B cell (primary cell): ENCODE results near the gene MPIG6B. TPM values are rescaled to one million over a fixed set of nuclear protein-coding genes. Genes with fewer than 3 reads are reported as not detected.

Experiments used
- ATAC-seq: fragments of 200-7000 bp; cut with Tn5 transposase; one replicate; pipeline ENCODE4 v1.10.0; 2021; ENCODE audit warnings: low read depth, mild to moderate bottlenecking, moderate number of reproducible peaks, moderate library complexity
- CTCF ChIA-PET: fragments of 350-600 bp; sonication (Branson Sonifier 250); formaldehyde crosslinking; loops from one replicate; lab custom pipeline; 2021; ENCODE audit warnings: antibody characterized with exemption, inconsistent platforms; lab: Charles Lee
- POLR2A ChIA-PET: fragments of 350-600 bp; sonication (Branson Sonifier 250); formaldehyde crosslinking; loops from one replicate; lab custom pipeline; 2021; ENCODE audit warnings: antibody characterized with exemption; lab: Charles Lee
- DNase-seq: peaks from one replicate; pipeline ENCODE4 v3.0.0; 2013
- H2AFZ ChIP-seq: 2 replicates; pipeline ENCODE4 v1.6.1; 2012; ENCODE audit warnings: mild to moderate bottlenecking, low read depth, low read length; ENCODE audit not compliant: insufficient read depth, poor library complexity, severe bottlenecking
- H3K27ac ChIP-seq, 2 donors: 1 replicate in 1 of 2; 2 replicates in 1 of 2; pipeline ENCODE4 v1.5.1; 2012 to 2013; ENCODE audit warnings: low read length in 2 of 2, mild to moderate bottlenecking in 2 of 2, moderate library complexity in 1 of 2
- H3K27me3 ChIP-seq, 4 experiments: fragments of 200-600 bp in 1 of 4; sonication (generic) in 1 of 4; replicated peaks in 1 of 4; 1 replicate in 2 of 4; 2 replicates in 2 of 4; pipeline versions ENCODE4 v1.6.1 to v1.7.0; 2013 to 2016; ENCODE audit warnings: low read length in 3 of 4, mild to moderate bottlenecking in 2 of 4, mixed read lengths in 1 of 4, moderate library complexity in 1 of 4; ENCODE audit not compliant: insufficient read depth in 4 of 4, control insufficient read depth in 3 of 4; ENCODE audit errors: control extremely low read depth in 1 of 4
- H3K36me3 ChIP-seq, 2 experiments: replicated peaks in 1 of 2; 1 replicate in 1 of 2; 2 replicates in 1 of 2; pipeline versions ENCODE4 v1.6.1 to v1.7.1; 2013; ENCODE audit warnings: low read length in 1 of 2; ENCODE audit not compliant: insufficient read depth in 2 of 2, control insufficient read depth in 1 of 2; ENCODE audit errors: control extremely low read depth in 1 of 2, extremely low read depth in 1 of 2
- H3K4me1 ChIP-seq, 2 donors: fragments of 200-600 bp in 1 of 2; sonication (generic) in 1 of 2; 1 replicate in 1 of 2; 2 replicates in 1 of 2; pipeline versions ENCODE4 v1.5.1 to v1.6.1; 2013 to 2017; ENCODE audit warnings: low read length in 2 of 2; ENCODE audit not compliant: control insufficient read depth in 2 of 2, insufficient read depth in 2 of 2
- H3K4me2 ChIP-seq: replicated peaks from 2 replicates; pipeline ENCODE3; 2012; ENCODE audit warnings: mild to moderate bottlenecking, low read depth, low read length; ENCODE audit not compliant: poor library complexity, severe bottlenecking
- H3K4me3 ChIP-seq, 5 experiments: fragments of 200-600 bp in 1 of 5; sonication (generic) in 1 of 5; 1 replicate in 3 of 5; 2 replicates in 2 of 5; pipeline versions ENCODE4 v1.5.1 to v1.7.0; 2011 to 2016; ENCODE audit warnings: low read length in 4 of 5, mild to moderate bottlenecking in 4 of 5, low read depth in 2 of 5, control low read depth in 1 of 5, moderate library complexity in 1 of 5; ENCODE audit not compliant: insufficient read depth in 1 of 5; ENCODE audit errors: control extremely low read depth in 1 of 5, extremely low read depth in 1 of 5
- H3K79me2 ChIP-seq: fragments of 200-600 bp; sonication (generic); one replicate; pipeline ENCODE4 v1.6.0; 2016; ENCODE audit warnings: low read length; ENCODE audit not compliant: control insufficient read depth, insufficient read depth
- H3K9ac ChIP-seq: fragments of 200-600 bp; sonication (generic); 2 replicates; pipeline ENCODE4 v1.6.1; 2017; ENCODE audit warnings: mild to moderate bottlenecking, low read length, moderate library complexity
- H3K9me3 ChIP-seq, 3 donors: one replicate each; pipeline versions ENCODE4 v1.6.1 to v1.7.1; 2013; ENCODE audit warnings: low read length in 2 of 3; ENCODE audit not compliant: control insufficient read depth in 2 of 3, insufficient read depth in 1 of 3; ENCODE audit errors: control extremely low read depth in 1 of 3
- H4K20me1 ChIP-seq: 2 replicates; pipeline ENCODE4 v1.6.0; 2012; ENCODE audit warnings: mild to moderate bottlenecking, low read length; ENCODE audit not compliant: insufficient read depth, control insufficient read depth, poor library complexity, severe bottlenecking
- H3K27ac Mint-ChIP-seq: one replicate; pipeline ENCODE4 v1.8.0; 2021; ENCODE audit warnings: mixed read lengths
- H3K27me3 Mint-ChIP-seq: one replicate; pipeline ENCODE4 v1.8.0; 2021; ENCODE audit warnings: mixed read lengths
- H3K4me1 Mint-ChIP-seq: one replicate; pipeline ENCODE4 v1.8.0; 2021; ENCODE audit warnings: mixed read lengths
- H3K4me3 Mint-ChIP-seq: one replicate; pipeline ENCODE4 v1.8.0; 2021; ENCODE audit warnings: mixed read lengths
- H3K9me3 Mint-ChIP-seq: one replicate; pipeline ENCODE4 v1.8.0; 2022; ENCODE audit warnings: mixed read lengths; ENCODE audit not compliant: insufficient read depth
- EZH2 ChIP-seq: IDR thresholded peaks from 2 replicates; pipeline ENCODE4 v1.6.1; 2012; ENCODE audit warnings: borderline replicate concordance, low read depth, mild to moderate bottlenecking, moderate library complexity, low read length; ENCODE audit not compliant: insufficient read depth, poor library complexity, severe bottlenecking
- WGBS: methylation state at CpG from one replicate; pipeline ENCODE4 v1.1.5; 2013; ENCODE audit warnings: missing lambda C conversion rate; ENCODE audit not compliant: insufficient coverage; 5-methylcytosine and 5-hydroxymethylcytosine counted together
- intact Hi-C: fragments of 100-400 bp; cut with micrococcal nuclease; formaldehyde crosslinking; loops from one replicate; pipeline ENCODE4 v1.10.0; 2022
- polyA plus RNA-seq: library from polyadenylated mRNA; depleted of rRNA; stranded (reverse); fragments of >200 nt; gene quantifications from 2 replicates; pipeline ENCODE4 v1.2.3, GENCODE V29; 2012
- small RNA-seq: library from RNA; depleted of rRNA; stranded (forward); fragments of <200 nt; gene quantifications from one replicate; pipeline ENCODE3, GENCODE V24; 2012; ENCODE audit warnings: low replicate concordance, low read depth; ENCODE audit not compliant: insufficient read length
- total RNA-seq, 2 donors: library from RNA; stranded (reverse); fragments of 120-200 nt in 1 of 2; gene quantifications; 1 replicate in 1 of 2; 2 replicates in 1 of 2; pipeline versions ENCODE4 v1.2.3 to v1.2.4, GENCODE V29; 2013 to 2022
- TF ChIP-seq, protein P1 (sequence below): fragments of 200-600 bp; IDR thresholded peaks from one replicate; pipeline ENCODE4 v1.8.0; 2022; ENCODE audit warnings: antibody characterized with exemption, mild to moderate bottlenecking

Gene MPIG6B
- total and polyA plus RNA-seq, 2 donors (not counting 1 experiment from before 2014, with no cell fraction given) = 0.54 to 1.6 TPM

DNA sequence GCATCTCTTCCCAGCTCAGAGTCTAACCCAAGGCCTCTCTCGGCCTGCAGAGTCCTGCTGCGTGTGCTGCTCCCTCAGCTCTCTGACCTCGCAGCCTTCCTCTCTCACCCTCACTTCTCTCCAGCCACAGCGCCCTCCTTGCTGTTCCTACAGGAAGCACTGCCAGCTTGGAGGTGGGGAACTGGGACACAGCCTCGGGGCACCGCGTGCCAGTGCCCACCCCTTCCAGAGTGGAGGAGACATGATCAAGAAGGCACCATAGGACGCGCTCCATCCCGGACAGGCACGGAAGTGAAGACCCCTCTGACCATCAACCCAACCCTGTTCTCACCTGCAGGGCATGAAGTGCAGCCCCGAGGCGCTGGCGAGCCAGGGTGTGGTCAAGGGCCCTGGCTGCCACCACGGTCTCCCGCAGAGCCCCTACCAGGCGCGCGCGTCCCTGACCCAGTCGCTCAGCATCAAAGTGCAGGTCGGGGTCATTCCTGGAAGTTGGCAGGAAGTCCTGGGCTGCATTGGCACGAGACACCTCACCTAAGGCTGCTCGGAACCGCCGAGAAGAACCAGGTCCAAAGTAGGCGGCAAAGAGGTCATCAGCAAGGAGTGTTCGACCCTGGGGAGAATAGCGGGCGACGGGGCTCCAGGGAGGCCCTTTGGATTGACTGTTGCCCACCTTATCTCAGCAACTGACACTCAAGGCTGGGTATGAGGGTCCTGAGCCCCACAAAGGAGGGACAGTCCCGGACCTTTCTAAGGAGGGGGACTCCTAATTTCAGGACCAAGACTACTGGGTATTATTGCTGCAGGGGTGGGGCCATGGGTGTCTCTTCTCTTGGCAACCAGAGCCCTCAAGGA lies 52.7 kb downstream of the MPIG6B start:
- Histone ChIP-seq H3K9me3 (no peaks in the 10 kb centered on the region), H3K27me3 (no peaks in the 10 kb centered on the region), H3K27ac (peak overlapping the region; percentile 66 to 67), H3K79me2 (no peaks in the 10 kb centered on the region), H4K20me1 (no peaks in the 10 kb centered on the region), H3K4me3 (no peak overlapping the region), H3K9ac (no peak overlapping the region), H3K36me3 (peaks cover 0 to 29% of the 10 kb centered on the region in 2 experiments), H3K4me2 (no peak overlapping the region), H2AFZ (no peak overlapping the region), H3K4me1 (peaks cover 15 to 30% of the 10 kb centered on the region in 2 donors)
- intact Hi-C loops = loop anchor here (2.0 kb wide), 2 partner anchors 19 to 37 kb away; partner anchors contain the start of gene VARS1
- WGBS = 96% methylated on average over 31 of the region's 32 CpGs
- DNase-seq (no peak), ATAC-seq (no peak)
- Mint-ChIP-seq H3K4me3 (peak overlapping the region; percentile 60), H3K9me3 (no peaks in the 10 kb centered on the region), H3K27ac (peak overlapping the region; percentile 90), H3K4me1 (peaks cover 26% of the 10 kb centered on the region), H3K27me3 (no peaks in the 10 kb centered on the region)
- ChIA-PET POLR2A (interaction anchor here (1.0 kb wide), 1 partner anchor 14 kb away, joined by 3 read pairs; no protein-coding TSS in a partner anchor), CTCF (interaction anchor here (1.0 to 1.6 kb wide), 5 partner anchors 11 to 39 kb away, joined by 3 to 4 read pairs (median 3); partner anchors contain the start of gene VARS1)
- TF ChIP-seq EZH2 = no peak
- TF ChIP-seq, protein P1, sequence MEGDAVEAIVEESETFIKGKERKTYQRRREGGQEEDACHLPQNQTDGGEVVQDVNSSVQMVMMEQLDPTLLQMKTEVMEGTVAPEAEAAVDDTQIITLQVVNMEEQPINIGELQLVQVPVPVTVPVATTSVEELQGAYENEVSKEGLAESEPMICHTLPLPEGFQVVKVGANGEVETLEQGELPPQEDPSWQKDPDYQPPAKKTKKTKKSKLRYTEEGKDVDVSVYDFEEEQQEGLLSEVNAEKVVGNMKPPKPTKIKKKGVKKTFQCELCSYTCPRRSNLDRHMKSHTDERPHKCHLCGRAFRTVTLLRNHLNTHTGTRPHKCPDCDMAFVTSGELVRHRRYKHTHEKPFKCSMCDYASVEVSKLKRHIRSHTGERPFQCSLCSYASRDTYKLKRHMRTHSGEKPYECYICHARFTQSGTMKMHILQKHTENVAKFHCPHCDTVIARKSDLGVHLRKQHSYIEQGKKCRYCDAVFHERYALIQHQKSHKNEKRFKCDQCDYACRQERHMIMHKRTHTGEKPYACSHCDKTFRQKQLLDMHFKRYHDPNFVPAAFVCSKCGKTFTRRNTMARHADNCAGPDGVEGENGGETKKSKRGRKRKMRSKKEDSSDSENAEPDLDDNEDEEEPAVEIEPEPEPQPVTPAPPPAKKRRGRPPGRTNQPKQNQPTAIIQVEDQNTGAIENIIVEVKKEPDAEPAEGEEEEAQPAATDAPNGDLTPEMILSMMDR = no peak

Small RNA genes lying within 50 kb of the gene (small RNA-seq; reads per million reads assigned to genes)
- gene LY6G6D (not detected), gene MIR4646 (not detected), gene MSH5-SAPCD1 (not detected), gene RNU6-850P (not detected), gene SAPCD1 (not detected)

Other genes starting within 250 kb of the MPIG6B start
Only the 30 nearest of the 42 such genes appear.
- gene LTA, start 151.1 kb upstream of the MPIG6B start, total RNA-seq = 5.6 and 8.8 TPM in 2 replicates
- 8.4 and 8.6 TPM in 2 replicates for gene LTA, start 151.1 kb upstream of the MPIG6B start, polyA plus RNA-seq
- 22.2 and 22.6 TPM in 2 replicates for gene TNF, start 147.8 kb upstream of the MPIG6B start, total RNA-seq
- gene TNF, start 147.8 kb upstream of the MPIG6B start, polyA plus RNA-seq = 15.6 and 21.9 TPM in 2 replicates
- gene LTB, start 140.9 kb upstream of the MPIG6B start, total RNA-seq = 473 and 488 TPM in 2 replicates
- 832 and 938 TPM in 2 replicates for gene LTB, start 140.9 kb upstream of the MPIG6B start, polyA plus RNA-seq
- 7.4 and 9.5 TPM in 2 replicates for gene LST1, start 137.1 kb upstream of the MPIG6B start, total RNA-seq
- gene LST1, start 137.1 kb upstream of the MPIG6B start, polyA plus RNA-seq = 29.4 and 30.5 TPM in 2 replicates
- gene NCR3, start 130.4 kb upstream of the MPIG6B start, total RNA-seq = 24.7 and 28.5 TPM in 2 replicates
- 52.2 and 52.5 TPM in 2 replicates for gene NCR3, start 130.4 kb upstream of the MPIG6B start, polyA plus RNA-seq
- gene AIF1, start 108.1 kb upstream of the MPIG6B start, total RNA-seq = 1.3 and 1.5 TPM in 2 replicates
- gene AIF1, start 108.1 kb upstream of the MPIG6B start, polyA plus RNA-seq = 4.7 and 7.5 TPM in 2 replicates
- 265 and 278 TPM in 2 replicates for gene PRRC2A, start 102.7 kb upstream of the MPIG6B start, total RNA-seq
- 152 and 153 TPM in 2 replicates for gene PRRC2A, start 102.7 kb upstream of the MPIG6B start, polyA plus RNA-seq
- 345 and 348 TPM in 2 replicates for gene BAG6, start 70.7 kb upstream of the MPIG6B start, total RNA-seq
- 252 and 276 TPM in 2 replicates for gene BAG6, start 70.7 kb upstream of the MPIG6B start, polyA plus RNA-seq
- gene APOM, start 67.5 kb upstream of the MPIG6B start, total RNA-seq = 2.6 and 3.6 TPM in 2 replicates
- gene APOM, start 67.5 kb upstream of the MPIG6B start, polyA plus RNA-seq = 11.6 and 11.9 TPM in 2 replicates
- gene C6orf47, start 62.6 kb upstream of the MPIG6B start, total RNA-seq = 34.0 and 35.1 TPM in 2 replicates
- 5.8 and 7.6 TPM in 2 replicates for gene C6orf47, start 62.6 kb upstream of the MPIG6B start, polyA plus RNA-seq
- gene GPANK1, start 58.4 kb upstream of the MPIG6B start, total RNA-seq = 24.2 and 24.3 TPM in 2 replicates
- 18.3 and 22.6 TPM in 2 replicates for gene GPANK1, start 58.4 kb upstream of the MPIG6B start, polyA plus RNA-seq
- 141 and 146 TPM in 2 replicates for gene CSNK2B, start 57.3 kb upstream of the MPIG6B start, total RNA-seq
- gene CSNK2B, start 57.3 kb upstream of the MPIG6B start, polyA plus RNA-seq = 124 and 142 TPM in 2 replicates
- gene LY6G5B, start 53.4 kb upstream of the MPIG6B start, total RNA-seq = 42.3 and 44.2 TPM in 2 replicates
- gene LY6G5B, start 53.4 kb upstream of the MPIG6B start, polyA plus RNA-seq = 25.2 and 28.4 TPM in 2 replicates
- 0.76 and 2.1 TPM in 2 replicates for gene LY6G5C, start 42.3 kb upstream of the MPIG6B start, total RNA-seq
- 0.40 and 3.4 TPM in 2 replicates for gene LY6G5C, start 42.3 kb upstream of the MPIG6B start, polyA plus RNA-seq
- gene ABHD16A, start 20.0 kb upstream of the MPIG6B start, total RNA-seq = 78.3 and 90.3 TPM in 2 replicates
- gene ABHD16A, start 20.0 kb upstream of the MPIG6B start, polyA plus RNA-seq = 97.5 and 97.6 TPM in 2 replicates
- gene LY6G6F, start 16.5 kb upstream of the MPIG6B start, total RNA-seq = not detected in 2 replicates
- 0.32 TPM in 1 of 2 replicates, not detected in the other for gene LY6G6F, start 16.5 kb upstream of the MPIG6B start, polyA plus RNA-seq
- gene LY6G6D, start 8.0 kb upstream of the MPIG6B start, total RNA-seq = not detected in 2 replicates
- not detected in 2 replicates for gene LY6G6D, start 8.0 kb upstream of the MPIG6B start, polyA plus RNA-seq
- gene LY6G6C, start 1.6 kb upstream of the MPIG6B start, total RNA-seq = not detected in 2 replicates
- 0.13 and 0.30 TPM in 2 replicates for gene LY6G6C, start 1.6 kb upstream of the MPIG6B start, polyA plus RNA-seq
- 51.1 and 59.2 TPM in 2 replicates for gene DDAH2, start 5.9 kb downstream of the MPIG6B start, total RNA-seq
- gene DDAH2, start 5.9 kb downstream of the MPIG6B start, polyA plus RNA-seq = 64.7 and 87.2 TPM in 2 replicates
- gene CLIC1, start 13.2 kb downstream of the MPIG6B start, total RNA-seq = 216 and 221 TPM in 2 replicates
- gene CLIC1, start 13.2 kb downstream of the MPIG6B start, polyA plus RNA-seq = 178 and 290 TPM in 2 replicates
- gene MSH5, start 16.6 kb downstream of the MPIG6B start, total RNA-seq = 49.9 and 50.1 TPM in 2 replicates
- 51.6 and 64.7 TPM in 2 replicates for gene MSH5, start 16.6 kb downstream of the MPIG6B start, polyA plus RNA-seq
- 11.1 and 12.9 TPM in 2 replicates for gene SAPCD1, start 39.3 kb downstream of the MPIG6B start, total RNA-seq
- 12.9 and 21.5 TPM in 2 replicates for gene SAPCD1, start 39.3 kb downstream of the MPIG6B start, polyA plus RNA-seq
- 5.2 and 5.6 TPM in 2 replicates for gene VWA7, start 54.0 kb downstream of the MPIG6B start, total RNA-seq
- 3.2 and 6.0 TPM in 2 replicates for gene VWA7, start 54.0 kb downstream of the MPIG6B start, polyA plus RNA-seq
- gene VARS1, start 72.4 kb downstream of the MPIG6B start, total RNA-seq = 47.4 and 52.3 TPM in 2 replicates
- 54.8 and 66.8 TPM in 2 replicates for gene VARS1, start 72.4 kb downstream of the MPIG6B start, polyA plus RNA-seq
- gene LSM2, start 83.6 kb downstream of the MPIG6B start, total RNA-seq = 45.3 and 52.4 TPM in 2 replicates
- gene LSM2, start 83.6 kb downstream of the MPIG6B start, polyA plus RNA-seq = 37.7 and 57.4 TPM in 2 replicates
- gene HSPA1L, start 91.9 kb downstream of the MPIG6B start, total RNA-seq = 2.0 and 2.4 TPM in 2 replicates
- gene HSPA1L, start 91.9 kb downstream of the MPIG6B start, polyA plus RNA-seq = 0.49 and 0.81 TPM in 2 replicates
- 58.8 and 61.2 TPM in 2 replicates for gene HSPA1A, start 92.2 kb downstream of the MPIG6B start, total RNA-seq
- 63.3 and 129 TPM in 2 replicates for gene HSPA1A, start 92.2 kb downstream of the MPIG6B start, polyA plus RNA-seq
- 79.2 and 89.9 TPM in 2 replicates for gene HSPA1B, start 104.4 kb downstream of the MPIG6B start, total RNA-seq
- gene HSPA1B, start 104.4 kb downstream of the MPIG6B start, polyA plus RNA-seq = 86.8 and 145 TPM in 2 replicates
- gene NEU1, start 139.4 kb downstream of the MPIG6B start, total RNA-seq = 25.3 and 26.0 TPM in 2 replicates
- 35.1 and 47.2 TPM in 2 replicates for gene NEU1, start 139.4 kb downstream of the MPIG6B start, polyA plus RNA-seq
- not detected in 2 replicates for gene SLC44A4, start 155.6 kb downstream of the MPIG6B start, total RNA-seq
- not detected in 2 replicates for gene SLC44A4, start 155.6 kb downstream of the MPIG6B start, polyA plus RNA-seq